Keratinocyte (primary cell): ENCODE data around the gene TNC.

Experiments
- CTCF ChIP-seq, 3 experiments: IDR thresholded peaks in 1 of 3; conservative IDR thresholded peaks in 1 of 3; optimal IDR thresholded peaks in 1 of 3; 2 replicates in 2 of 3; 3 replicates in 1 of 3; pipeline versions ENCODE3 to v1.5.1; 2011; ENCODE audit warnings: low read length in 3 of 3, mild to moderate bottlenecking in 3 of 3, moderate library complexity in 2 of 3, control low read depth in 1 of 3, inconsistent platforms in 1 of 3; ENCODE audit not compliant: insufficient read depth in 2 of 3; ENCODE audit errors: extremely low read depth in 1 of 3
- EZH2 ChIP-seq: IDR thresholded peaks from one replicate; pipeline ENCODE4 v1.6.1; 2012; ENCODE audit warnings: inconsistent platforms, mild to moderate bottlenecking, low read length, moderate library complexity

- no peak for TF ChIP-seq EZH2
- no peak for TF ChIP-seq CTCF (optimal IDR thresholded peaks at IDR 0.05 in 1 of 3, IDR thresholded peaks at IDR 0.05 in 1 of 3, conservative IDR thresholded peaks at IDR 0.05 in 1 of 3; ENCODE audit: extremely low read depth in 1 of 3, insufficient read depth in 2 of 3, low read length in 3 of 3)
Observed at GRCh38 chr9:115050002-115050490, 67.9 kb downstream of the TNC start.
